ENCODE results near the gene RAB6A. TPM values are rescaled to one million over a fixed set of nuclear protein-coding genes. Genes with fewer than 3 reads are reported as not detected.
A peak's percentile ranks its signal among the peaks of the same experiment; 100 is the strongest.

Gene RAB6A
- total RNA-seq, result 173 to 188 TPM (median 185 TPM) in 3 replicates
- long read RNA-seq, transcript RAB6A-202 (8 exons, 3,085 nt), result minor isoform, 45 of 176 reads
- long read RNA-seq, transcript RAB6A-201 (8 exons, 3,389 nt), result major isoform, 99 of 176 reads
- long read RNA-seq, partial matches to known transcripts, result 2 of 176 reads
- long read RNA-seq, other reads (novel, unspliced or antisense), result 30 of 176 reads

GRCh38 chr11:73760679-73761402 lies at the start of gene RAB6A:
Gene RAB6A (minus strand): TSS chr11:73761074. CDS start chr11:73760635, 439 bp downstream.
- H3K27ac Mint-ChIP-seq (ENCODE audit: unreplicated experiment), result peak within 1 kb of the TSS; percentile 98
- H3K9me3 Mint-ChIP-seq (ENCODE audit: low read depth), result no peaks in the 10 kb centered on the region
- H3K4me1 Mint-ChIP-seq (ENCODE audit: low read depth), result peaks cover 32% of the 10 kb centered on the region
- DNase-seq (ENCODE audit: low spot score), result peak; percentile 100
- no peaks in the 10 kb centered on the region for H3K27me3 Mint-ChIP-seq (ENCODE audit: low read depth)
- peak; percentile 53 for TF ChIP-seq CTCF (IDR thresholded peaks at IDR 0.05)
- peak within 1 kb of the TSS; percentile 96 for H3K4me3 Mint-ChIP-seq (ENCODE audit: unreplicated experiment)
- H3K36me3 Mint-ChIP-seq (ENCODE audit: low read depth), result peaks cover 3% of the 10 kb centered on the region

GRCh38 chr11:73810637-73811036 lies 49.8 kb upstream of the RAB6A start:
- no peak overlapping the region for H3K27ac Mint-ChIP-seq (ENCODE audit: unreplicated experiment)

GRCh38 chr11:73808052-73808451 lies 47.2 kb upstream of the RAB6A start:
- H3K27ac Mint-ChIP-seq (ENCODE audit: unreplicated experiment), result no peak overlapping the region
- H3K36me3 Mint-ChIP-seq (ENCODE audit: low read depth), result peaks cover 5% of the 10 kb centered on the region
- DNase-seq (ENCODE audit: low spot score), result no peak
- no peak for TF ChIP-seq CTCF (IDR thresholded peaks at IDR 0.05)
- H3K4me3 Mint-ChIP-seq (ENCODE audit: unreplicated experiment), result no peak overlapping the region
- H3K4me1 Mint-ChIP-seq (ENCODE audit: low read depth), result peaks cover 8% of the 10 kb centered on the region
- H3K27me3 Mint-ChIP-seq (ENCODE audit: low read depth), result no peaks in the 10 kb centered on the region
- H3K9me3 Mint-ChIP-seq (ENCODE audit: low read depth), result no peaks in the 10 kb centered on the region

More at GRCh38 chr11:73810637-73811036, 49.8 kb upstream of the RAB6A start:
- Mint-ChIP-seq H3K4me1 (ENCODE audit: low read depth) (peaks cover 12% of the 10 kb centered on the region), H3K4me3 (ENCODE audit: unreplicated experiment) (no peak overlapping the region), H3K9me3 (ENCODE audit: low read depth) (no peaks in the 10 kb centered on the region), H3K36me3 (ENCODE audit: low read depth) (peaks cover 5% of the 10 kb centered on the region), H3K27me3 (ENCODE audit: low read depth) (no peaks in the 10 kb centered on the region)
- TF ChIP-seq CTCF (IDR thresholded peaks at IDR 0.05), result no peak
- no peak for DNase-seq (ENCODE audit: low spot score)

GRCh38 chr11:73804712-73805111 lies 43.8 kb upstream of the RAB6A start:
- Mint-ChIP-seq H3K9me3 (ENCODE audit: low read depth) (no peaks in the 10 kb centered on the region), H3K27me3 (ENCODE audit: low read depth) (no peaks in the 10 kb centered on the region), H3K4me1 (ENCODE audit: low read depth) (peaks cover 5% of the 10 kb centered on the region), H3K4me3 (ENCODE audit: unreplicated experiment) (no peak overlapping the region), H3K36me3 (ENCODE audit: low read depth) (peaks cover 4% of the 10 kb centered on the region), H3K27ac (ENCODE audit: unreplicated experiment) (peak overlapping the region; percentile 71)
- no peak for TF ChIP-seq CTCF (IDR thresholded peaks at IDR 0.05)
- no peak for DNase-seq (ENCODE audit: low spot score)

DNA sequence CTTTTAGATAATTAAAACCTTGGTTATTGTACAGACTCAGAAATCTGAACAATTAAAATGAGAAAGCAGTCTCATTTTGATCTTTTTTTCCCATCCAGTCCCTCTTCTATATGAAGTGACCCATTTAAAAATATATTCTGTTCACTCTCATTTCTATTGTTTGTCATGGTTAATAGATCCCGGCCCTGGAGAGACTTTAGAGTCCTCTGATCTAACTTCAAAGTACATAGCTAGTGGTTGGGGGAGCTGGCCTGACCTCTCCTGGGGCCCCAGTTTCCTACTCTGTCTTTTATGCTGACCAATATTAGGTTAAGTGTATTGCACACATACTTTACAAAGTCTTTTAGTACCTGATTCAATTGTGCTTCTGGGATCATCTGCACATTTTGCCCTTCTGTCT lies 40.3 kb upstream of the RAB6A start:
- H3K4me3 Mint-ChIP-seq (ENCODE audit: unreplicated experiment), result no peak overlapping the region
- H3K27me3 Mint-ChIP-seq (ENCODE audit: low read depth), result no peaks in the 10 kb centered on the region
- no peak overlapping the region for H3K27ac Mint-ChIP-seq (ENCODE audit: unreplicated experiment)
- TF ChIP-seq CTCF (IDR thresholded peaks at IDR 0.05), result no peak
- no peaks in the 10 kb centered on the region for H3K9me3 Mint-ChIP-seq (ENCODE audit: low read depth)
- no peaks in the 10 kb centered on the region for H3K36me3 Mint-ChIP-seq (ENCODE audit: low read depth)
- peaks cover 5% of the 10 kb centered on the region for H3K4me1 Mint-ChIP-seq (ENCODE audit: low read depth)
- no peak for DNase-seq (ENCODE audit: low spot score)

Measured in chondrocyte (in vitro differentiated cells).